HG03039 (cell line): ENCODE data around the gene GSTA5.
"Not testable (repeated sequence)": the region's sequence is repeated elsewhere in the genome, so short reads cannot be mapped to it uniquely, and the experiment has no call there.

Source experiments
- ATAC-seq: cut with Tn5 transposase; IDR thresholded peaks from one replicate; pipeline ENCODE4 v1.9.1; 2021; ENCODE audit warnings: mild to moderate bottlenecking, moderate library complexity; ENCODE audit not compliant: unreplicated experiment

GSTA5 gene

DNA sequence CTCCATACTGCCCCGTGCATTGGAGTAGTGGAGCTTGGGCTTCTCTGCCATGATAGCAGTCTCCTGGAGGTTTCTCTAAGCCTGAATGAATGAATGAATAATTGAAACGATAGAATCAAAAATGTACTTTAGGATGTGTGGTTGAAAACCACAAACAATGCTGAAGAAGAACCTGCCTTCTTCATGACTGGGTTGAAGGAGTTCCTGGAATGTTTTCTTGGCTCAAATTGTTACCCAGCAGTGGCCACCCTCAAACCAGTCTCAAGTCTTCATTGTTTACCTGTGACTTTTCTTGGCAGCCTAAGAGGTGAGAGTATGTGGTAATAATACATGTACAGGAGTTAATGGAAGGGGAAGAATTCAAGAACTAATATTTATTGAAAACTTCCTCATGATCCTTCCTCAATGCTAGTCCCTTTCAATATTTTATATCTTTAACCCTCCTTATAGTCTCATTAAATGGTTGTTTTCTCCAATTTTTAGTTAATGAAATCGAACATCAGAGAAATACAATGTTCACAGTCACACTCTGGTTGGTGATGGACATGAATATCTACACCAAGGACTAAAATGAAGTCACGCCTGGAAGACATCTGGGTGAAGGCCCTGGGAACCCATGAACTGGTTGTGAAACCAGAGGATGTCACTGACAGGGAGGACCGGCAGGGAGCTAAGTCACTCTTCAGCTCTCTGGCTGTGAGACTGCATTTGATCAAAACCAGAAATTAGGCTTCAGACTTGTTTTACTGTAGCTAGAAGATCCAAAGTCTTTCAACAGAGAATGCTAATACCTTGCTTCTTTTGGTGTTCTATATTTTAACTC, at the start of gene GSTA5:
GSTA5 (minus strand) TSS at position 51 of the 823 bp plus-strand sequence.
- no peak for ATAC-seq

DNA sequence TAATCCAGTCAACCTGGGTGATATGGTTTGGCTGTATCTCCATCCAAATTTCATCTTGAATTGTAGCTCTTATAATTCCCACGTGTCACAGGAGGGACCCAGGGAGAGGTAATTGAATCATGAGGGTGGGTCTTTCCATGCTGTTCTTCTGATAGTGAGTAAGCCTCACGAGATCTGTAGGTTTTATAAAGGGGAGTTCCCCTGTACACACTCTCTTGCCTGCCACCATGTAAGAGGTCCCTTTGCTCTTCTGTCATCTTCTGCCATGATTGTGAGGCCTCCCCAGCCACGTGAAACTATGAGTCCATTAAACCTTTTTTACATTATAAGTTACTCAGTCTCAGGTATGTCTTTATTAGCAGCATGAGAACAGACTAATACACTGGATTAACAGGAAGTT, 49.4 kb upstream of the GSTA5 start:
- ATAC-seq, result no peak

DNA sequence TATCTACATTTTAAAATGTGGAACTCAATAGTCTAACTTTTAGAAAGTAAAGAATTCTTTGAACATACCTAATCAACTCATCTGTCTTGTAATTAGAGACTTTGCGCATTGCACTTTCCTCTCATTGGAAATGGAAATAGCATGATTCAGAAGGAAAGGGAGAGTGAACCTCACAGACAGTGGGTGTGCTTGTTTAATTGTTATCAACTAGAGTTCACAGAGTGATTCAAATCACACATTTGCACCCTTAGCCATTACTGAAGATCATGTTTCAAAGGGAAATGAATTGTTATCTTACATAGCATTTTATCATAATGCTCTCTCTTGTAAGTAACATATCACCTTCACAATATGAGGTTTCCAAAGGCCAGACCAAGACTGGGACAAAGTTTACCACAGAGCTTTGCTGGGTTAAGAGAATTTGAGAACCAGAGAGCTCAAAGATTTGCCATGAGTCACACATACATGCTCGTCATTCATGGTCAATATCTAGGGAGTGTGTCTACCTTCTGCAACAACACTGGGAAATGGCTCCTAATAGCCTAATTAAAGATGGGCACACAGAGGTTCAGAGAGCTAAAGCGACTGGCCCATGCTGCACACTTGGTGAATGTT, 47.4 kb upstream of the GSTA5 start:
- ATAC-seq, result no peak

DNA sequence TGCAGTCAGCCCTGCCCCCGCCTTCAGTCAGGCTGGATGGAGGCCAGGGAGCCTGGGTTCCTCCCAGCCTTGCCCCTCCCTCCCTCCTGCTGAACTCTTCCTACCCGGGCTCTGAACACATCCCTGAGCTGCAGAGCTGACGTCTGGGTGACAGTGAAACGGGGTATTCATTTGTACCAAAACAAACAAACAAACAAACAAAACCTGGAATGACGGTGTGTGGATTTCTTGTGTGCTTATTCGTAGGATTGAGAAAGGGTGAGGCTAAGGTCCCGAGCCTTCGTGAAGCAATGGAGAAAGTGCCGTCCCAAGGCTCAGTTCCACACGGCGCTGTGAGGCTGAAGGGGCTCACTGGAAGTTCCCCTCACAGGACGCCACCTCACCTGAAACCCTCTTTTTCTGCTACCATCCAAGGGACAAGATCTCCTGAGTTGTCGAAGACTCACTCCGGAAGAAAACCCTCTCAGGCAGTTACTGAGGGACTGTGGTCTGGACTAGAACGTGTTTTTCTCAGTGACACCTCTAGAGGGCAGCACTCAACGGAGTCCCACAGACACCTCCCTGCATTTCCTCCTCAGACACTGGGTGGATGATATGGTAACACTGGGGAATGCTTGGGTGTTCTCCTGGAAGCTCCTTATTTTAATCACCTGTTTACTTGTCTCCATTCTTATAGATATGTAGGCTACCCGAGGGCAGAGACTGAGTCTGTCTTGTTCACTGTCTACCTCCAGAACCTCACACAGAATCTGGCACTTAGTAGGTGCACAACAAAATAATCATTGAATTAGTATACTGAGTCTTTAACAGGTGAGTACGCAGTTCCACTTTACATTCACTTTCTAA, 41.6 kb upstream of the GSTA5 start:
- peak; percentile 99 for ATAC-seq

DNA sequence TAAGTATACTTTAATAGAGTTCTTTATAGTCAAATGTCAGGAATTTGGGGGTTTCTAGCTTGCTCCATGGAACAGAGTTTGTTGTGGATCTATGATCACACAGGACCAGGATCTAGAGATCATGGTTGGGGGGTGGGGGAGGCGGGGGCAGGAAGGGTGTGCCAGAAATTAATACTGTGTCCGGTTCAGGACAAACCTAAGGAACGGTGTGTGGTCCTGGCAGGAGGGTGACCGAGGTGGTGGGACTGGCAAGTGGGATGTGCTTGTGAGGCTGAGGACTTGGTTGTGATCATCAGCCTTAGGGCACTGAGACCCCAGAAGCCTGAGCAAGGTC, 41.0 kb upstream of the GSTA5 start:
- no peak for ATAC-seq

DNA sequence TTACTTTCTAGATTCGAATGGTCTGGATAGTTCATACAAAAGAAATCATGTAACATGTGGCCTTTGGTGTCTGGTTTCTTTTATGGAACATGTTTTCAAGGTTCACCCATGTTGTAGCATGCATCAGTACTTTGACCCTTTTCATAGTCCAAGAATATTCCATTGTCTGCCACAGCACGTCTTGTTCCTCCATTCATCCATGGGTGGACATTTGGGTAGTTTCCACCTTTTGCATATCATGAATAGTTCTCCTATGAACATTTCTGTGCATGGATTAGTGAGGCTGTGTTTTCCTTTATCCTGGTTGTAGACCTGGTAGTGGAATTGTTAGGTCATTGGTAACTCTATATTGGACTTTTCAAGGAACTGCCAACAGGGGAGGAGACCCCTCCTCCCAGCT, 37.2 kb upstream of the GSTA5 start:
- ATAC-seq, result no peak

DNA sequence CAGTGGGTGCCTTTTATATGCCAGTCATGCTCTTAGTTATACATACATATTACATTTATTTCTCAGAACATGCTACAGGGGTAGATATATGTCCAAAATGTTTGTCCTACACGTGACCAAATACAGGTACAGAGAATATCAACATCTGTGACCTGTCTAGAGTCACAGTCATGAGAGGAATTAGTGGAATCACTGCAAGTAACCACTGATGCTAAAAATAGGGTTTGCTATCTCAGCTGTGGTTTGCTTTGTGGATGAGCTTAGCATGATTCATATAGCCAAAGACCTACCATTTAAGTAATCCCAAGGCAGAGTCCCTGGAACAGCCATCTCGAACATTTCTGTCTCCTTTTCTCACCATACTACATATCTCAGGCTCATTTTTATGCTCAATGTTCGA, 36.6 kb upstream of the GSTA5 start:
- no peak for ATAC-seq

DNA sequence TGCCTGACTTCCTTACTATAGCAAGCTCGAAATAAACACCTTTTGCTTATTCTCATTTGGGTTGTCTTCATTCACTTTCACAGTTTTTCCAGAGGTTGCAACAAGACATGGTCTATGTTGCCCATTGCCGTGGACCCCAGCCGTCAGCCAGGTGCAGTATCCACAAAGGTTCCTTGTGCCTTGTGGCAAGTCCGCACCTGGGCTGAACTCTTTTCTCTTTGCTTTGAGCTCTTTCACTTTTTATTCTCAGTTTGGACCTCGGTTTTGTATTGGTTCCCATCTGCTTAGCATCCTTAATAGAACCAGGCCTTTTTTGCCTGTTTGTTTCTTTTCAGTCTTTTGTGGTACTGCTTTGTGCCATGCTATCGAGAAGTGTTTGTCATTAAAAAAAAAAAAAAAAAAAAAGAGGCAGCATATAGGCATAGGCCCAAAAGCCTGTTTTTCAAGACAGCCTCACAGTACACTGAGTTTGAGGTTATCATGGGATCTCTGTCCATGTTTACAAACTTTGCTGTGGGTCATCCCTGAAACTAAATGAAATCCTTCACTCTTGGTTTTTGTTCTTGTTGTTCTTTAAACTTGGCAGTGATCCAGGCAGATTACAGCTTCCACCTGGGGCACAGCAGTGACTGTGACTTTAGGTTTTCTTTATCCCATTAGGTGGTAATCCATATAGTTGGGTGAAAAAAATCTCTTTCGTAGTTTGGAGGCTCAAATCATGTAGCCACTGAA, 35.6 kb upstream of the GSTA5 start:
- no peak for ATAC-seq

DNA sequence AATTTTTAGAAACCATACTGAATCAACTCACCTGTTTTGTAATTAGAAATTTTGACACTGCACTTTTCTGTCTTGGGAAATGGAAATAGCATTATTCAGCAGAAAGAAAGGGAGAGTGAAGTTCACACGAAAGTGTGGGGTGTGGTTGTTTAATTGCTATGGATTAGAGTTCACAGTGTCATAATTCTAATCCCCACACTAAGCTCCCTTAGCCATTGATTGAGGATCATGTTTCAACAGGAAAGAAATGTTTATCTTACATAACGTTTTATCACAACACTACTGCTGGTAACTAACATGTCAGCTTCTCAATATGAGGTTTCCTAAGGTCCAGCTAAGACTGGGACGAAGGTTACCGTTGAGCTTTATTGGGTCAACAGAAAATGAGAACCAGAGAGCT, 31.4 kb upstream of the GSTA5 start:
- ATAC-seq, result no peak

DNA sequence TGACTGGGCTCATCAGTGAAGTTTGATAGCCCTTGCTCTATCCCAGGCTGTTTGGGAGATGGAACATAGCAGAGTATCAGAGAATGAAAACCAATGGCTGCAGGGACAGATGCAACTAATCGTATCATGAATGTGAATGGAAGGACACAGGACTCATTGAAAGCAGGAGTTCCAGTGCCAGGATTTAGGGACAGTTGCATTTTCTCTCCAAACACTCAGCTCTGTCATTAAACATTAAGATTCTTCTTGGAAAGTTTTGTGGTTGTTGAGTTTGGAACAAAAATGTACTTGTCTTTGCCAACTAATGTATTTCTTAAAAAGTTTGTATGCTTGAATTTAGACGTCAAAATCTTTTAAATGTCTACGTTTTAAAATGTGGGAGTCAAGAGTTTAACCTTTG, 31.0 kb upstream of the GSTA5 start:
- ATAC-seq, result no peak

DNA sequence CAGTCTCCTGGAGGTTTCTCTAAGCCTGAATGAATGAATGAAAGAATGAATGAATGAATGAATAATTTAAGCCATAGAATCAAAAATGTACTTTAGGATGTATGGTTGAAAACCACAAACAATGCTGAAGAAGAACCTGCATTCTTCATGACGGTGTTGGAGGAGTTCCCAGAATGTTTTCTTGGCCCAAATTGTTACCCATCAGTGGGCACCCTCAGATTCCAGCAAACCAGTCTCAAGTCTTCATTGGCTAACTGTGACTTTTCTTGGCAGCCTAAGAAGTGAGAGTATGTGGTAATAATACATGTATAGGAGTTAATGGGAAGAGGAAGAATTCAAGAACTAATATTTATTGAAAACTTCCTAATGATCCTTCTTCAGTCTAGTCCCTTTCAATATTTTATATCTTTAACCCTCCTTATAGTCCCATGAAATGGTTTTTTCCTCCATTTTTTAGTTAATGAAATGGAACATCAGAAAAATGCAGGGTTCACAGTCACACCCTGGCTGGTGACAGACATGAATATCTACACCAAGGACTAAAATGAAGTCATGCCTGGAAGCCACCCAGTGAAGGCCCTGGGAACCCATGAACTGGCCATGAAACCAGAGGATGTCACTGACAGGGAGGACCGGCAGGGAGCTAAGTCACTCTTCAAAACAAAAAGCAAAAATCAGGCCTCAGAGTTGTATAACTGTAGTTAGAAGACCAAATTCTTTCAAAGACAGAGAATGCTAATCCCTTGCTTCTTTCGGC, 29.9 kb upstream of the GSTA5 start:
- not testable (repeated sequence) for ATAC-seq

DNA sequence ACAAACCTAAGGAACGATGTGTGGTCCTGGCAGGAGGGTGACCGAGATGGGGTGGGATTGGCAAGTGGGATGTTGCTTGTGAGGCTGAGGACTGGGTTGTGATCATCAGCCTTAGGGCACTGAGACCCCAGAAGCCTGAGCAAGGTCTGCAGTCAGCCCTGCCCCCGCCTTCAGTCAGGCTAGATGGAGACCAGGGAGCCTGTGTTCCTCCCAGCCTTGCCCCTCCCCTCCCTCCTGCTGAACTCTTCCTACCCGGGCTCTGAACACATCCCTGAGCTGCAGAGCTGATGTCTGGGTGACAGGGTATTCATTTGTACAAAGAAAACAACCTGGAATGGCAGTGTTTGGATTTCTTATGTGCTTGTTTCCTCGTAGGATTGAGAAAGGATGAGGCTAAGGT, 28.3 kb upstream of the GSTA5 start:
- ATAC-seq, result not testable (repeated sequence)

DNA sequence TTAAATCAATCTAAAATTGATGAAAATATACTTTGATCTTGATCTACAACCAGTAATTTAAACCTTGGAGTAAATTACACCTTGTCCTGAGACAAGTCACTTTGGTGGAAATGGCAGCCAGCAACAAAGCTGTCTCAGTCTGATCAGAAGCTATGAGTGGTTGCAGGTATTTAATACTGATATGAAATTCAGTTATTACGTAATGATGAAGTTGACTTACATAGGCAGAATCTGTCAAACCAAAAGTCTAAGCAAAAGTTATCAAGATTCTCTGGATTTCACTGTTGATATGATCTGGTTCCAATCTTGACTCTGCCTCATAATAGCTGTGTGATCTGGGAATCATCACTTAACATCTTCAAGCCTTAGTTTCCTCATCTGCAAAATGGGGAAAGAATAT, 27.6 kb upstream of the GSTA5 start:
- no peak for ATAC-seq

DNA sequence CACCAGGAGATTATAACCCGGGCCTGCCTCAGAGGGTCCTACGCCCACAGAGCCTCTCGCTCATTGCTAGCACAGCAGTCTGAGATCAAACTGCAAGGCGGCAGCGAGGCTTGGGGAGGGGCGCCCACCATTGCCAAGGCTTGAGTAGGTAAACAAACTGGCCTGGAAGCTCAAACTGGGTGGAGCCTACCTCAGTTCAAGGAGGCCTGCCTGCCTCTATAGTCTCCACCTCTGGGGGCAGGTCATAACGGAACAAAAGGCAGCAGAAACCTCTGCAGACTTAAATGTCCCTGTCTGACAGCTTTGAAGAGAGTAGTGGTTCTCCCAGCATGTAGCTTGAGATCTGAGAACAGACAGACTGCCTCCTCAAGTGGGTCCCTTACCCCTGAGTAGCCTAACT, 20.5 kb upstream of the GSTA5 start:
- ATAC-seq, result not testable (repeated sequence)

DNA sequence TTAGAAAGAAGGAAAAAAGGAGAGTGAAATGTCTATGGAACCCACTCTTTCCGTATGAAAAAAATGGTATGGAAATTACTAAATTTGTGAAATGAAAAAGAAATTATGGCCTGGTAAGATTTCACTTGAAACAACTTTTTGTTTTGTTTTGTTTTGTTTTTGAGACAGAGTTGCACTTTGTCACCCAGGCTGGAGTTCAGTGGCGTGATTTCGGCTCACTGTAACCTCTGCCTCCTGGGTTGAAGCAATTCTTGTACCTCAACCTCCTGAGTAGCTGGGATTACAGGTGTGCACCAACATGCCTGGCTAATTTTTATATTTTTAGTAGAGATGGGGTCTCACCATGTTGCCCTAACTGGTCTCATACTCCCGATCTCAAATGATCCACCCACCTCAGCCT, 17.8 kb upstream of the GSTA5 start:
- no peak for ATAC-seq

DNA sequence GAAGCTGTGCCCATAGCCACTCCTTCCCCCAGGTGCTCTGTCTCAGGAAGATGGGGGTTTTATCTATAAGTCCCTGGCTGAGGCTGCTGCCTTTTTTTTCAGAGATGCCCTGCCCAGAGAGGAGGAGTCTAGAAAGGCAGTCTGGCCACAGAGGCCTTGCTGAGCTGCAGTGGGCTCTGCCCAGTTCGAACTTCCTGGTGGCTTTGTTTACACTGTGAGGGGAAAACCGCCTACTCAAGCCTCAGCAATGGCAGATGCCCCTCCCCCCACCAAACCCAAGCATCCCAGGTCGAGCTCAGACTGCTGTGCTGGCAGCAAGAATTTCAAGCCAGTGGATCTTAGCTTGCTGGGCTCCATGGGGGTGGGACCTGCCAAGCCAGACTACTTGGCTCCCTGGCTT, 15.5 kb upstream of the GSTA5 start:
- ATAC-seq, result not testable (repeated sequence)

DNA sequence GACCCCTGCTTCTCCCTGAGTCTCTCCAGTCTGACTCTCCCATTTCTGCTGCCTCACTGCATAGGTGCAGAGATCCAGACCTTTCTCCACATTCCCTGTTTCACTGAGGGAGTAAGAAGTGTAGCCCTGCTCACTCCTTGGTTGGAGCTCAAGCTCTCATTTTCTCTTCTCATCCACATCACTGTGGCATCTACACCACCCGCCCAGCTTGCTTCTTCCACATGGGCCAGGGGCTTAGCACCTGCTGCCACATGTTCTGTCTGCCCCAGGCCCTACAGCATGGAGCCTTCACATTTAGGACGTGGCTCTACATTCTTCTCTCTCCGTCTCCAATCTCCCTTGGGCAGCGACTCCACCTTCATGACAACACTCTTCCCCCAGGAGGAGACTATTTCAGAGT, 8.5 kb upstream of the GSTA5 start:
- ATAC-seq, result no peak

DNA sequence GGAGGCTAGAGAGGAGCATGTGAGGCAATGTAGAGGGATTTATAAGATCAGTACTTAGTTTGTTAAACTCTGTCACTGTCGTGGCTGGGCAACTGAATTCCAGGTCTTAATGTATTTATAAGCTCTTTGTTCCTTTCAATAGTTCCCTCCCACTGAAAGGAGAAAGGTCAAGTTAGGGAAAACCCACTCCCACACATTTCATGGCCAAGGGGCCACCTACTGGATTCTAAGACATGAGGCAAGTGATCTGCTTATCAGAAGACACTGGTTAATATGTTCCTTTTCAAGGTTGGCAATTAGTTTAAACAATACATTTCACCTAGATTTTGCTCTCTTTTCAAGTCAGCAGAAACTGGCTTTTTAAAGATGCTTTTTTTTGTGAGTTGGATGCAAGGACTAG, 5.4 kb upstream of the GSTA5 start:
- ATAC-seq, result no peak

DNA sequence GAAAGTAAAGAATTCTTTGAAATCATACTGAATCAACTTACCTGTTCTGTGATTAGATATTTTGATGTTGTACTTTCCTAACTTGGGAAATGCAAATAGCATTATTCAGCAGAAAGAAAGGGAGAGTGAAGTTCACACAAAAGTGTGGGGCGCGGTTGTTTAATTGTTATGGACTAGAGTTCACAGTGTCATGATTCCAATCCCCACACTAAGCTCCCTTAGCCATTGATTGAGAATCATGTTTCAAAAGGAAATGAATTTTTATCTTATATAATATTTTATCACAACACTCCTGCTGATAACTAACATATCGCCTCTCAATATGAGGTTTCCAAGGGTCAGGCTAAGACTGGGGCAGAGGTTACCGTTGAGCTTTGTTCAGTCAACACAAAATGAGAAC, 3.0 kb upstream of the GSTA5 start:
- ATAC-seq, result no peak
